PFSK-1 (cell line): ENCODE results near the gene EMC7.

ENCODE experiments used
- FOXP2 ChIP-seq: optimal IDR thresholded peaks from 2 replicates; pipeline ENCODE3; 2011; ENCODE audit warnings: borderline replicate concordance, control low read depth, inconsistent platforms; ENCODE audit not compliant: insufficient read depth; ENCODE audit errors: extremely low read length, extremely low read depth
- POLR2AphosphoS5 ChIP-seq: IDR thresholded peaks from 2 replicates; pipeline ENCODE4 v1.6.1; 2012; ENCODE audit warnings: low read depth, mild to moderate bottlenecking, control low read depth, low read length, moderate library complexity
- SIN3A ChIP-seq: IDR thresholded peaks from 2 replicates; pipeline ENCODE4 v1.6.1; 2012; ENCODE audit warnings: mild to moderate bottlenecking, low read length, moderate library complexity, borderline replicate concordance; ENCODE audit not compliant: insufficient read depth
- TAF1 ChIP-seq: IDR thresholded peaks from 2 replicates; pipeline ENCODE4 v1.6.1; 2012; ENCODE audit warnings: low read length, control low read depth, borderline replicate concordance; ENCODE audit not compliant: insufficient read depth
- TF ChIP-seq, protein P1 (sequence below), 2 experiments: IDR thresholded peaks; 2 replicates each; pipeline versions ENCODE4 v1.6.1 to v1.8.0; 2011 to 2012; ENCODE audit warnings: low read depth in 2 of 2, low read length in 2 of 2, control low read depth in 1 of 2, inconsistent platforms in 1 of 2, mild to moderate bottlenecking in 1 of 2, moderate library complexity in 1 of 2; ENCODE audit not compliant: insufficient read depth in 1 of 2

DNA sequence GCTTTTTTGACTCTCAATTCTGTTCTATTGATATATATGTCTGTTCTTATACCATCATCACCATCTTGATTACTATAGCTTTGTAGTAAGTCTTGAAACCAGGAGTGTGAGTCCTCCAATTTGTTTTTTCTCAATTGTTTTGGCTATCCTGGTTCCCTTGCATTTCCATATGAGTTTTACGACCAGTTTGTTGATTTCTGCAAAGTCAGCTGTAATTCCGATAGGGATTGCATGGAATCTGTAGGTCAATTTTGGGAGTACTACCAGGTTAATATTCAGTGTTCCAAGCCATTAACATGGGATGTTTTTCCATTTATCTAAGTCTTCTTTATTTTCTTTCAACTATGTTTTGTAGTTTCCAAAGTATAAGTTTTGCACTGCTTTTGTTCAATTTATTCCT, 27.2 kb upstream of the EMC7 start:
- no peak for TF ChIP-seq TAF1
- TF ChIP-seq, protein P1, sequence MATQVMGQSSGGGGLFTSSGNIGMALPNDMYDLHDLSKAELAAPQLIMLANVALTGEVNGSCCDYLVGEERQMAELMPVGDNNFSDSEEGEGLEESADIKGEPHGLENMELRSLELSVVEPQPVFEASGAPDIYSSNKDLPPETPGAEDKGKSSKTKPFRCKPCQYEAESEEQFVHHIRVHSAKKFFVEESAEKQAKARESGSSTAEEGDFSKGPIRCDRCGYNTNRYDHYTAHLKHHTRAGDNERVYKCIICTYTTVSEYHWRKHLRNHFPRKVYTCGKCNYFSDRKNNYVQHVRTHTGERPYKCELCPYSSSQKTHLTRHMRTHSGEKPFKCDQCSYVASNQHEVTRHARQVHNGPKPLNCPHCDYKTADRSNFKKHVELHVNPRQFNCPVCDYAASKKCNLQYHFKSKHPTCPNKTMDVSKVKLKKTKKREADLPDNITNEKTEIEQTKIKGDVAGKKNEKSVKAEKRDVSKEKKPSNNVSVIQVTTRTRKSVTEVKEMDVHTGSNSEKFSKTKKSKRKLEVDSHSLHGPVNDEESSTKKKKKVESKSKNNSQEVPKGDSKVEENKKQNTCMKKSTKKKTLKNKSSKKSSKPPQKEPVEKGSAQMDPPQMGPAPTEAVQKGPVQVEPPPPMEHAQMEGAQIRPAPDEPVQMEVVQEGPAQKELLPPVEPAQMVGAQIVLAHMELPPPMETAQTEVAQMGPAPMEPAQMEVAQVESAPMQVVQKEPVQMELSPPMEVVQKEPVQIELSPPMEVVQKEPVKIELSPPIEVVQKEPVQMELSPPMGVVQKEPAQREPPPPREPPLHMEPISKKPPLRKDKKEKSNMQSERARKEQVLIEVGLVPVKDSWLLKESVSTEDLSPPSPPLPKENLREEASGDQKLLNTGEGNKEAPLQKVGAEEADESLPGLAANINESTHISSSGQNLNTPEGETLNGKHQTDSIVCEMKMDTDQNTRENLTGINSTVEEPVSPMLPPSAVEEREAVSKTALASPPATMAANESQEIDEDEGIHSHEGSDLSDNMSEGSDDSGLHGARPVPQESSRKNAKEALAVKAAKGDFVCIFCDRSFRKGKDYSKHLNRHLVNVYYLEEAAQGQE (IDR thresholded peaks at IDR 0.05; ENCODE audit: insufficient read depth in 1 of 2, low read depth in 2 of 2, low read length in 2 of 2), result no peak
- no peak for TF ChIP-seq FOXP2
- TF ChIP-seq POLR2AphosphoS5, result no peak
- TF ChIP-seq SIN3A, result no peak
